Nephron (organoid): ENCODE measurements around the gene RAB6B.

Source experiments
- H3K27ac Mint-ChIP-seq, 3 experiments: 2 replicates each; pipeline ENCODE4 v1.8.0; 2020; ENCODE audit warnings: mixed read lengths in 3 of 3, mild to moderate bottlenecking in 2 of 3, moderate library complexity in 1 of 3
- H3K27me3 Mint-ChIP-seq: 2 replicates; pipeline ENCODE4 v1.8.0; 2021; ENCODE audit warnings: low read depth, mild to moderate bottlenecking, moderate library complexity, mixed read lengths
- H3K36me3 Mint-ChIP-seq: 2 replicates; pipeline ENCODE4 v1.8.0; 2020; ENCODE audit warnings: low read depth, mixed read lengths
- H3K4me1 Mint-ChIP-seq: 2 replicates; pipeline ENCODE4 v1.8.0; 2020; ENCODE audit warnings: mixed read lengths
- H3K4me3 Mint-ChIP-seq, 3 experiments: 2 replicates each; pipeline ENCODE4 v1.8.0; 2020; ENCODE audit warnings: mild to moderate bottlenecking in 3 of 3, mixed read lengths in 3 of 3, moderate library complexity in 2 of 3
- H3K9me3 Mint-ChIP-seq: 2 replicates; pipeline ENCODE4 v1.8.0; 2020; ENCODE audit warnings: mixed read lengths
- CTCF ChIP-seq, 3 experiments: fragments of 200-600 bp; sonication (generic); IDR thresholded peaks; one replicate each; pipeline ENCODE4 v1.5.0; 2021; ENCODE audit warnings: antibody characterized with exemption in 3 of 3; ENCODE audit not compliant: unreplicated experiment in 3 of 3

The RAB6B gene

DNA sequence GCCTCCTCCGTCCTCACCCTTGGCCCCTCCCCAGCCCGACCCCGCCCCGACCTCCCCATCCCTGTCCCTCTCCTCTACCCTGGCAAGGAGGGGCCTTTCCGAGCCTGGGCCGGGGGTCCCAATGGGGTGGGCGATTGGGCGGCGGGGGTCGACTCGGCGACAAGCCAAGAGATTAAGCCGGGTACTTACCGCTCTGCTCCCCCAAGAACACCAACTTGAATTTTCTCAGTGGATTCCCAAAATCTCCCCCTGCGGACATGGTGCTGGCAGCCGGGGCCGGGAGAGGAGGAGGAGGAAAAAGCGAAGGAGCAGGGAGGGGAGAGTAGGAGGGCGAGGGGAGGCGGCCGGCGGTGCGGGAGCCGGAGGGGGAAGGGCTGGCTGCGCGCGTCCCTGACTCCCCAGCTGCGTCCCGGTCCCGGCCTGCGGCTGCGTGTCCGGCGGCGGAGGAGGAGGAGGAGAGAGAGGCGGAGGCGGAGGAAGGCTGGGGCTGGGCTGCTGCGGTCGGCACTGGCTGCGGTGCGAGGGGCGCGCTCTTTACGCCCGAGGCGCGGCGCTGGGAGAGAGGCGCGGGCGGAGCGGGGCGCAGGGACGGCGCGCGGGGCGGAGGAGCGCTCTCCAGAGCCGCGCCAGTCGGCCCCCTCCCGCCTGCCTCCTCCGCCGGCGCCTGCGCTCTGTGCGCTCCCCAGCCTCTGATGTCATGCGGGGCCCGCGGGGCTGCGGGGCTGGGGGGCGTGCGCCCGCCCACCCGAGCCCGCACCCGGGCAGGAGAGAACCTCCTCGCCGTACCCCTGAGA is at the start of gene RAB6B:
RAB6B (minus strand) TSS at position 675 of the 794 bp plus-strand sequence; CDS start at position 259, 416 bp downstream.
- no peaks in the 10 kb centered on the region for H3K9me3 Mint-ChIP-seq
- H3K27me3 Mint-ChIP-seq: peaks cover 41% of the 10 kb centered on the region
- H3K4me3 Mint-ChIP-seq: peak within 1 kb of the TSS; percentile 88 to 92 (median 91)
- H3K4me1 Mint-ChIP-seq: peaks cover 19% of the 10 kb centered on the region
- no peaks in the 10 kb centered on the region for H3K36me3 Mint-ChIP-seq
- TF ChIP-seq CTCF (IDR thresholded peaks at IDR 0.05; ENCODE audit: unreplicated experiment in 3 of 3): no peak
- peak within 1 kb of the TSS; percentile 22 to 73 (median 60) for H3K27ac Mint-ChIP-seq

DNA sequence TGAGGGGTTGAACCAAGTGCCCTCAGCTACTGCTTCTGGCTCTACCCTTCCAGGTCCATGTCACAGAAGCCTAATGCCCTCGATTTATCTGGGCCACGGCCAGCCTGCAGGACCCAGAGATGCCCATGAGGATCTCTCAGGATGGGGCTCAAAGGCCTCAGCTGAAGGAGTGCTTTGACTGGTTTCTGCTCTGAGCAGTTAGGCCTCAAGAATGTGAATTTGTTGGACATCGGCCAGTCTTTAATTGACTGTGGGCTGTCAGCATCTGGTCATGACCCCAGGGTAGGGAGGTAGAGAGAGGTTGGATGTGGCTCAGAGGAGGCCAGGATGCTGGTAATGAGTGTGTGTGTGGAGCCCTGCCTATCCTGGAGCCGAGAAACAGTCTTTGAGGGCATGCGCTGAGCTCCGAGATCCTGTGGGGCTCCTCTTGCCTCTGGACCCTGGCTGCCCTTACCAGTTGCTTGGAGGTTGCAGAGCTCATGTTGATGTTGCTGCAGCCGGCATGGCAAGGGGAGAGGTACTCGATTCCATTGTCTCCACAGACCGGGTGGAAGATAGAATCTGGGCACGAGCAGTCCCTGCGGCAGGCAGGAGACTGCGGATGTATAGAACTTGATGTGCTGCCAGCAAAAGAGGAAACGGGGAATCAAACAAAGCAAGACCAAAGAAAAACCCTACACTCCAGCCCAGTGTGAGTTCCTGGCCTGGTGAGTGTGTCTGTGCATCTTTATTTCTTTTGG is 49.1 kb upstream of the RAB6B start:
- Mint-ChIP-seq H3K27me3 (peaks cover 4% of the 10 kb centered on the region), H3K4me1 (peaks cover 57% of the 10 kb centered on the region), H3K4me3 (peak overlapping the region in 1 of 3 experiments; percentile 33), H3K9me3 (no peaks in the 10 kb centered on the region), H3K27ac (peak overlapping the region; percentile 40 to 66 (median 59)), H3K36me3 (no peaks in the 10 kb centered on the region)
- no peak for TF ChIP-seq CTCF (IDR thresholded peaks at IDR 0.05; ENCODE audit: unreplicated experiment in 3 of 3)

DNA sequence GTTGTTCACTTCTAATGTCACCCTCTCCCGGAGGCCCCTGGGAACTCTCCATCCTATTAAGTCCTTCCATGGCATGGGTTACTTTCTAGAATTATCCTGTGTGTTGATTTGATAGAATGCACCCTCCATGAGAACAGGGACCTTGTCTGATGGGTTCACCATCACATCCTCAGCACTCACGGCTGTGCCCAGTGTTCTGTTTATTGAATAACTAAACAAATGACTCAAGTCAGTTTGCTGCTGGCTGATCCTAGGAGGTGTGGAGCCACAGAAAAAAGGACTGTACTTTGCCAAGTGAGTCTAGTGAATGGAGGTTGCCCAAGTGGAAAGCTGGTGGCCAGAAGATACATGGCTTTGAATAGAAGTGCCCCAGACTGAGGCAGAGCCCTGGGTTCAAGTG is 48.5 kb upstream of the RAB6B start:
- Mint-ChIP-seq H3K9me3 (no peaks in the 10 kb centered on the region), H3K4me1 (peaks cover 53% of the 10 kb centered on the region), H3K27ac (no peak overlapping the region), H3K27me3 (peaks cover 1% of the 10 kb centered on the region), H3K4me3 (no peak overlapping the region), H3K36me3 (no peaks in the 10 kb centered on the region)
- no peak for TF ChIP-seq CTCF (IDR thresholded peaks at IDR 0.05; ENCODE audit: unreplicated experiment in 3 of 3)

DNA sequence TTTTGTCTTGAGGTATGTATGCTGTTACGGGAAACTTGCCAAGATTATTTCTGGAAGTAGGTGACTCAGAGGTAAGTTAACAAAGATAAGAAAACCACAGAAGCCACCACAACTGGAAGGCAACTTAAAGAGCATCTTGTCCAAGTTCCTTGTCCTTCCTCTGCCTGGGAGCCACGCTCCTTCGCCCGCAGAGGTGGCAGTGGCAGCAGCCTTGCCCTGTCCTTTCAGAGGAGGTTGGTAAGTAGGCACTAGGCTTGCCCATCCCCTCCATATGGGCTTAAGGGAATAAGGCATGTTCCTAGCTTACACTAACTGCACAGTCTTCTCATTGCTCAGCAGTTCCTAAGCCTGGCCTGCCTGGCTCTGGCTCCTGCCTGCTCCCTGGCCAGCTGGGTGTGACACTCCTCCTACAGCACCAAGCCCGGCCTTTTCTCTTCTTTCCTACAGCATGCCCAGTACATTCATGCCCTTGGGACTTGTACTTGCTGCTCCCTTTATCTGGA is 48.0 kb upstream of the RAB6B start:
- Mint-ChIP-seq H3K36me3 (no peaks in the 10 kb centered on the region), H3K4me3 (no peak overlapping the region), H3K27me3 (peaks cover 4% of the 10 kb centered on the region), H3K27ac (no peak overlapping the region), H3K9me3 (no peaks in the 10 kb centered on the region), H3K4me1 (peaks cover 56% of the 10 kb centered on the region)
- no peak for TF ChIP-seq CTCF (IDR thresholded peaks at IDR 0.05; ENCODE audit: unreplicated experiment in 3 of 3)

- H3K9me3 Mint-ChIP-seq: no peaks in the 10 kb centered on the region
- no peak overlapping the region for H3K27ac Mint-ChIP-seq
- peaks cover 4% of the 10 kb centered on the region for H3K27me3 Mint-ChIP-seq
- H3K4me1 Mint-ChIP-seq: peaks cover 63% of the 10 kb centered on the region
- no peak overlapping the region for H3K4me3 Mint-ChIP-seq
- H3K36me3 Mint-ChIP-seq: no peaks in the 10 kb centered on the region
- no peak for TF ChIP-seq CTCF (IDR thresholded peaks at IDR 0.05; ENCODE audit: unreplicated experiment in 3 of 3)
These were observed 47.4 kb upstream of the RAB6B start for GRCh38 chr3:133943031-133943535.
